Uterus (tissue), 2 donors: ENCODE measurements around the gene CADM2.

Experiments used
- CTCF ChIP-seq, 4 experiments: fragments of 200-600 bp in 2 of 4; fragments of 450-650 bp in 2 of 4; sonication (generic) in 2 of 4; IDR thresholded peaks; one replicate each; pipeline ENCODE4 v1.5.1; 2016 to 2019; ENCODE audit warnings: antibody characterized with exemption in 4 of 4, mild to moderate bottlenecking in 2 of 4, moderate library complexity in 1 of 4
- POLR2A ChIP-seq, 2 donors: fragments of 450-650 bp; IDR thresholded peaks; one replicate each; pipeline ENCODE4 v1.6.1; 2016; ENCODE audit warnings: antibody characterized with exemption in 2 of 2, mild to moderate bottlenecking in 1 of 2, moderate library complexity in 1 of 2

DNA sequence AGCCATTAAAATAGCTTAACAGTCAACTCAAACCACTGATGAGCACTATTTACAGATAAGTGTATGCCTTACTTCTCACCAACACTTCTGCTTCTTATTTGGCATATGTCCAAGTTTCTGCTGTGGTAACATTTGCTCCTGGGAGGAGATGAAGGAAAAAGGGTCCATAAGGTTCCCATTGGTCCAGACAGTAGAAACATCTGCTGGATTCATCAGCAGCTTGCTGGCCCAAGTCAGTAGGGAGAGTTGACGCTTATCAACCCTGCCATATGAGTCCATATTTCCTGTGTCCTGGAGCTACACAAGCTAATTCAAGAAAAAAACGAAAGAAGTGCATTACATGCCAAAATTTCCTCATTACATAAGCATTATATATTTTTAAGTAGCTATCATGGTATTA, 824.5 kb downstream of the CADM2 start:
- TF ChIP-seq CTCF (IDR thresholded peaks at IDR 0.05) = no peak
- TF ChIP-seq POLR2A (IDR thresholded peaks at IDR 0.05) = no peak
